Thyroid gland (tissue), 4 donors: Measurements from ENCODE around the gene FOSL2. TPM values are rescaled to one million over a fixed set of nuclear protein-coding genes. Genes with fewer than 3 reads are reported as not detected.

Experiments
- DNase-seq, 2 donors: peaks; one replicate each; pipeline ENCODE4 v3.0.0-alpha.2; 2019
- H3K27ac ChIP-seq, 3 donors: fragments of 200-600 bp; sonication (generic); 1 replicate in 2 of 3; 2 replicates in 1 of 3; pipeline ENCODE4 v1.5.1; 2016 to 2019; ENCODE audit warnings: mild to moderate bottlenecking in 1 of 3, moderate library complexity in 1 of 3
- H3K27me3 ChIP-seq: fragments of 200-600 bp; sonication (generic); one replicate; pipeline ENCODE4 v1.5.1; 2019
- H3K36me3 ChIP-seq, 2 donors: fragments of 200-600 bp; sonication (generic); one replicate each; pipeline ENCODE4 v1.5.1; 2016 to 2019
- H3K4me1 ChIP-seq, 2 donors: fragments of 200-600 bp; sonication (generic); one replicate each; pipeline ENCODE4 v1.5.1; 2017 to 2019
- H3K4me3 ChIP-seq, 3 donors: fragments of 200-600 bp; sonication (generic); replicated peaks in 1 of 3; 1 replicate in 2 of 3; 2 replicates in 1 of 3; pipeline ENCODE4 v1.5.1; 2016; ENCODE audit warnings: mild to moderate bottlenecking in 1 of 3
- H3K9me3 ChIP-seq: fragments of 200-600 bp; sonication (generic); one replicate; pipeline ENCODE4 v1.5.1; 2017
- POLR2A ChIP-seq, 2 donors: fragments of 450-650 bp; IDR thresholded peaks; one replicate each; pipeline ENCODE4 v1.6.1; 2017; ENCODE audit warnings: antibody characterized with exemption in 2 of 2, mild to moderate bottlenecking in 2 of 2, moderate library complexity in 1 of 2
- WGBS, 2 donors: methylation state at CpG; one replicate each; pipeline ENCODE4 v1.1.5; 2017; 5-methylcytosine and 5-hydroxymethylcytosine counted together
- intact Hi-C: fragments of 100-400 bp; cut with DNase I; formaldehyde crosslinking; loops from one replicate; pipeline ENCODE4 v1.15.1; 2023
- total RNA-seq, 4 donors: library from RNA; depleted of rRNA; stranded (reverse); fragments of >200 nt; gene quantifications; one replicate each; pipeline ENCODE4 v1.2.3, GENCODE V29; 2016
- TF ChIP-seq, protein P1 (sequence below), 6 experiments: fragments of 200-600 bp in 3 of 6; fragments of 450-650 bp in 3 of 6; sonication (generic) in 3 of 6; IDR thresholded peaks; one replicate each; pipeline ENCODE4 v1.5.1; 2016 to 2019; ENCODE audit warnings: antibody characterized with exemption in 6 of 6, mild to moderate bottlenecking in 2 of 6, inconsistent platforms in 1 of 6, moderate library complexity in 1 of 6

Gene FOSL2
- total RNA-seq, 4 donors from 2014 or later: 30.7 to 85.1 (median 40.6) TPM

DNA sequence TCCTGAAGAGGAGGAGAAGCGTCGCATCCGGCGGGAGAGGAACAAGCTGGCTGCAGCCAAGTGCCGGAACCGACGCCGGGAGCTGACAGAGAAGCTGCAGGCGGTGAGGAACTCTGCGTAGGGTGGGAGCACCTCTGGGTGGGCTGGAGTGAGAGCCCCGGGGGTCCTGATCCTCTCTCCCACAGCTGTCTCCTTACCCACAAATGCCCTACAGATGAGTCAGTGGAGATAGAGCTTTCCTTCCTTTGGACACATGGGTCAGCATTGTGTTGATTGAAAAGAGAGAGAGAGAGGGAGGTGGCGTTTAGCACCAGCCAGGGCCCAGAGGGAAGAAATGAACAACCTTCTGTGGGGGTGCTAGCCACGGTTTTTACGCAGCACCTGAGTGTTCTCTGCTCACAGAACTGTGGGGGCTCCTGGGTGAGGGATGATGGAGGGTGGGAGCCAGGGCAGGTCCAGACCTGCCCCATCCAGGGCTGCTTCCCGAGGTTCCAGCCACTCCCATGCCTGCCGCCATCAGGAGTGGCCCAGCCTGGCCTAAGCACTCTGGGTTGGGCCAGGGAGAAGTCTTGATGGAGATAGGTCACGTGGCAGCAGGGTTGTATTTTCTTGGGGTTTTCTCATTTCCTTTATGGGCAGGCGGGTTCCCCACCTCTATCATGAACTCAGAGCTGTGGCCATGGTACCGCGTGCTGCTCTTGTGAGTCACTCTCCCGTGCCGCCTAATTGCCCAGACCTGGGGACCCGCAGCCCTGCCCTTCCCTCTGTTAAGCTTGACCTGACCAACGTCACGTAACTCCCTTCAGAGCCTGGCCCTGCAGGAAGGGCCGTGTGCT is 16.3 kb downstream of the FOSL2 start:
- no peak for DNase-seq
- Histone ChIP-seq H3K27me3 (no peaks in the 10 kb centered on the region), H3K36me3 (peaks cover 93 to 100% of the 10 kb centered on the region in 2 donors), H3K4me3 (no peak overlapping the region), H3K4me1 (peaks cover 0 to 13% of the 10 kb centered on the region in 2 donors), H3K27ac (no peak overlapping the region), H3K9me3 (no peaks in the 10 kb centered on the region)
- intact Hi-C loops: loop anchor here (5.0 kb wide), 1 partner anchor 702 kb away; no protein-coding TSS in a partner anchor
- 85 to 88% methylated on average over 24 to 26 of the region's 26 CpGs for WGBS, 2 donors
- TF ChIP-seq, protein P1, sequence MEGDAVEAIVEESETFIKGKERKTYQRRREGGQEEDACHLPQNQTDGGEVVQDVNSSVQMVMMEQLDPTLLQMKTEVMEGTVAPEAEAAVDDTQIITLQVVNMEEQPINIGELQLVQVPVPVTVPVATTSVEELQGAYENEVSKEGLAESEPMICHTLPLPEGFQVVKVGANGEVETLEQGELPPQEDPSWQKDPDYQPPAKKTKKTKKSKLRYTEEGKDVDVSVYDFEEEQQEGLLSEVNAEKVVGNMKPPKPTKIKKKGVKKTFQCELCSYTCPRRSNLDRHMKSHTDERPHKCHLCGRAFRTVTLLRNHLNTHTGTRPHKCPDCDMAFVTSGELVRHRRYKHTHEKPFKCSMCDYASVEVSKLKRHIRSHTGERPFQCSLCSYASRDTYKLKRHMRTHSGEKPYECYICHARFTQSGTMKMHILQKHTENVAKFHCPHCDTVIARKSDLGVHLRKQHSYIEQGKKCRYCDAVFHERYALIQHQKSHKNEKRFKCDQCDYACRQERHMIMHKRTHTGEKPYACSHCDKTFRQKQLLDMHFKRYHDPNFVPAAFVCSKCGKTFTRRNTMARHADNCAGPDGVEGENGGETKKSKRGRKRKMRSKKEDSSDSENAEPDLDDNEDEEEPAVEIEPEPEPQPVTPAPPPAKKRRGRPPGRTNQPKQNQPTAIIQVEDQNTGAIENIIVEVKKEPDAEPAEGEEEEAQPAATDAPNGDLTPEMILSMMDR (IDR thresholded peaks at IDR 0.05): no peak
- no peak for TF ChIP-seq POLR2A (IDR thresholded peaks at IDR 0.05)

DNA sequence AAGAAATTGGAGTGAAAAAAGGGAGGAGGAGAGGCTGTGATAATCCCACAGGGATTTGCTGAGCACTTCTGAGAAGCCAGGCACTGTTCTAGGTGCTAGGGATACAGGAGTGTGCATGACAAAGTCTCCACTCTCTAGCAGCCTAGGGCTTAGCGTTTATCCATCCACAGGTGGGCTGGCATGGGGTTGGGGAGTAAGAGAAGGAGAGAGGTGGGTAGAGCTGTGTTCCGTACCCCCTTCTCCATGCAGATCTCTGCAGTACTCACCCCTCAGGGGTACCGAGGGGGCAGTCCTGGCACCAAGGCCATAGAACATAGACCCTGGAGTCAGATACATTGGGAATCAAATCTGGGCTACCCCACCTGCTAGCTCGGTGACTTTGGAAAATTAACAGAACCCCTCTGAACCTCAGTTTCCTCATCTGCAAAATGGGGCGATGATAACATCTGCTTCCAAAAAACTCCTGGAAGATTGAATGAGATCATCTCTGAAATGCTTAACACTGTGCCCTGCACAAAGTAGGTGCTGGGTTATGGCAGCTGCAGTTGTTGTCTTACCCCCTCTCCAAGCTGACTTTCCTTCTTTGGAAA is 18.6 kb downstream of the FOSL2 start:
- Histone ChIP-seq H3K36me3 (peaks cover 80 to 83% of the 10 kb centered on the region in 2 donors), H3K27me3 (no peaks in the 10 kb centered on the region), H3K27ac (no peak overlapping the region), H3K4me3 (no peak overlapping the region), H3K9me3 (no peaks in the 10 kb centered on the region), H3K4me1 (peaks cover 6 to 13% of the 10 kb centered on the region in 2 donors)
- TF ChIP-seq, protein P1 (IDR thresholded peaks at IDR 0.05): no peak
- TF ChIP-seq POLR2A (IDR thresholded peaks at IDR 0.05): no peak
- no peak for DNase-seq
- WGBS, 2 donors: 89 to 93% methylated on average over 3 to 5 of the region's 5 CpGs
- intact Hi-C loops: no loop called here

DNA sequence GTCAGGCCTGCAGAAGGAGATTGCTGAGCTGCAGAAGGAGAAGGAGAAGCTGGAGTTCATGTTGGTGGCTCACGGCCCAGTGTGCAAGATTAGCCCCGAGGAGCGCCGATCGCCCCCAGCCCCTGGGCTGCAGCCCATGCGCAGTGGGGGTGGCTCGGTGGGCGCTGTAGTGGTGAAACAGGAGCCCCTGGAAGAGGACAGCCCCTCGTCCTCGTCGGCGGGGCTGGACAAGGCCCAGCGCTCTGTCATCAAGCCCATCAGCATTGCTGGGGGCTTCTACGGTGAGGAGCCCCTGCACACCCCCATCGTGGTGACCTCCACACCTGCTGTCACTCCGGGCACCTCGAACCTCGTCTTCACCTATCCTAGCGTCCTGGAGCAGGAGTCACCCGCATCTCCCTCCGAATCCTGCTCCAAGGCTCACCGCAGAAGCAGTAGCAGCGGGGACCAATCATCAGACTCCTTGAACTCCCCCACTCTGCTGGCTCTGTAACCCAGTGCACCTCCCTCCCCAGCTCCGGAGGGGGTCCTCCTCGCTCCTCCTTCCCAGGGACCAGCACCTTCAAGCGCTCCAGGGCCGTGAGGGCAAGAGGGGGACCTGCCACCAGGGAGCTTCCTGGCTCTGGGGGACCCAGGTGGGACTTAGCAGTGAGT is 19.4 kb downstream of the FOSL2 start:
- peaks cover 72 to 78% of the 10 kb centered on the region in 2 donors for H3K36me3 ChIP-seq
- no peak for DNase-seq
- peaks cover 6% of the 10 kb centered on the region in 2 donors for H3K4me1 ChIP-seq
- H3K4me3 ChIP-seq: no peak overlapping the region
- intact Hi-C loops: no loop called here
- 94 to 95% methylated on average over 27 of the region's 27 CpGs for WGBS, 2 donors
- no peak overlapping the region for H3K27ac ChIP-seq
- H3K27me3 ChIP-seq: no peaks in the 10 kb centered on the region
- TF ChIP-seq POLR2A (IDR thresholded peaks at IDR 0.05): no peak
- TF ChIP-seq, protein P1 (IDR thresholded peaks at IDR 0.05): no peak
- no peaks in the 10 kb centered on the region for H3K9me3 ChIP-seq

DNA sequence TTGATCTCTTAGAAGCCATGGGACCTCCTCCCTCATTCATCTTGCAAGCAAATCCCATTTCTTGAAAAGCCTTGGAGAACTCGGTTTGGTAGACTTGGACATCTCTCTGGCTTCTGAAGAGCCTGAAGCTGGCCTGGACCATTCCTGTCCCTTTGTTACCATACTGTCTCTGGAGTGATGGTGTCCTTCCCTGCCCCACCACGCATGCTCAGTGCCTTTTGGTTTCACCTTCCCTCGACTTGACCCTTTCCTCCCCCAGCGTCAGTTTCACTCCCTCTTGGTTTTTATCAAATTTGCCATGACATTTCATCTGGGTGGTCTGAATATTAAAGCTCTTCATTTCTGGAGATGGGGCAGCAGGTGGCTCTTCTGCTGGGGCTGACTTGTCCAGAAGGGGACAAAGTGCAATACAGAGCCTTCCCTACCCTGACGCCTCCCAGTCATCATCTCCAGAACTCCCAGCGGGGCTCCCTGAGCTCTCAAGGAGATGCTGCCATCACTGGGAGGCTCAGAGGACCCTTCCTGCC is 20.0 kb downstream of the FOSL2 start:
- Histone ChIP-seq H3K27ac (no peak overlapping the region), H3K36me3 (peaks cover 66 to 72% of the 10 kb centered on the region in 2 donors), H3K9me3 (no peaks in the 10 kb centered on the region), H3K27me3 (no peaks in the 10 kb centered on the region), H3K4me3 (no peak overlapping the region), H3K4me1 (peaks cover 0 to 6% of the 10 kb centered on the region in 2 donors)
- intact Hi-C loops: no loop called here
- 88 to 93% methylated on average over 6 of the region's 6 CpGs for WGBS, 2 donors
- TF ChIP-seq, protein P1 (IDR thresholded peaks at IDR 0.05): no peak
- TF ChIP-seq POLR2A (IDR thresholded peaks at IDR 0.05): no peak
- no peak for DNase-seq
